Brain microvascular endothelial cell (primary cell): Measurements from ENCODE around the gene OR12D2.
"Not testable (repeated sequence)": the region's sequence is repeated elsewhere in the genome, so short reads cannot be mapped to it uniquely, and the experiment has no call there.

Source experiments
- DNase-seq: peaks from one replicate; pipeline ENCODE4 v3.0.0-alpha.2; 2020
- H3K27ac ChIP-seq: fragments of 250-450 bp; sonication (Bioruptor Pico); 2 replicates; pipeline ENCODE4 v1.5.1; 2020; ENCODE audit warnings: mild to moderate bottlenecking, moderate library complexity
- H3K27me3 ChIP-seq: fragments of 250-450 bp; sonication (Bioruptor Pico); replicated peaks from 2 replicates; pipeline ENCODE4 v1.5.1; 2020; ENCODE audit warnings: mild to moderate bottlenecking
- H3K36me3 ChIP-seq: fragments of 250-450 bp; sonication (Bioruptor Pico); replicated peaks from 2 replicates; pipeline ENCODE4 v1.5.1; 2020; ENCODE audit warnings: mild to moderate bottlenecking
- H3K4me3 ChIP-seq: 2 replicates; pipeline ENCODE4 v1.5.1; 2011; ENCODE audit warnings: low read depth, mild to moderate bottlenecking, control low read depth, low read length, moderate library complexity
- in situ Hi-C: cut with HindIII; loops from 2 replicates; pipeline ENCODE4 v1.10.0; 2017; ENCODE audit warnings: low sequenced_read_pairs, low pct_ligation_motif_present
- TF ChIP-seq, protein P1 (sequence below): IDR thresholded peaks from 2 replicates; pipeline ENCODE4 v1.5.1; 2011; ENCODE audit warnings: low read depth, mild to moderate bottlenecking, moderate library complexity, low read length, control low read depth, inconsistent platforms; ENCODE audit errors: missing control alignments

OR12D2 gene

GRCh38 chr6:29442719-29443118, 47.3 kb downstream of the OR12D2 start:
- no peak for DNase-seq
- Histone ChIP-seq H3K27ac (no peak overlapping the region), H3K4me3 (no peak overlapping the region), H3K36me3 (no peaks in the 10 kb centered on the region), H3K27me3 (no peaks in the 10 kb centered on the region)
- in situ Hi-C loops: no loop called here
- TF ChIP-seq, protein P1, sequence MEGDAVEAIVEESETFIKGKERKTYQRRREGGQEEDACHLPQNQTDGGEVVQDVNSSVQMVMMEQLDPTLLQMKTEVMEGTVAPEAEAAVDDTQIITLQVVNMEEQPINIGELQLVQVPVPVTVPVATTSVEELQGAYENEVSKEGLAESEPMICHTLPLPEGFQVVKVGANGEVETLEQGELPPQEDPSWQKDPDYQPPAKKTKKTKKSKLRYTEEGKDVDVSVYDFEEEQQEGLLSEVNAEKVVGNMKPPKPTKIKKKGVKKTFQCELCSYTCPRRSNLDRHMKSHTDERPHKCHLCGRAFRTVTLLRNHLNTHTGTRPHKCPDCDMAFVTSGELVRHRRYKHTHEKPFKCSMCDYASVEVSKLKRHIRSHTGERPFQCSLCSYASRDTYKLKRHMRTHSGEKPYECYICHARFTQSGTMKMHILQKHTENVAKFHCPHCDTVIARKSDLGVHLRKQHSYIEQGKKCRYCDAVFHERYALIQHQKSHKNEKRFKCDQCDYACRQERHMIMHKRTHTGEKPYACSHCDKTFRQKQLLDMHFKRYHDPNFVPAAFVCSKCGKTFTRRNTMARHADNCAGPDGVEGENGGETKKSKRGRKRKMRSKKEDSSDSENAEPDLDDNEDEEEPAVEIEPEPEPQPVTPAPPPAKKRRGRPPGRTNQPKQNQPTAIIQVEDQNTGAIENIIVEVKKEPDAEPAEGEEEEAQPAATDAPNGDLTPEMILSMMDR: no peak

DNA sequence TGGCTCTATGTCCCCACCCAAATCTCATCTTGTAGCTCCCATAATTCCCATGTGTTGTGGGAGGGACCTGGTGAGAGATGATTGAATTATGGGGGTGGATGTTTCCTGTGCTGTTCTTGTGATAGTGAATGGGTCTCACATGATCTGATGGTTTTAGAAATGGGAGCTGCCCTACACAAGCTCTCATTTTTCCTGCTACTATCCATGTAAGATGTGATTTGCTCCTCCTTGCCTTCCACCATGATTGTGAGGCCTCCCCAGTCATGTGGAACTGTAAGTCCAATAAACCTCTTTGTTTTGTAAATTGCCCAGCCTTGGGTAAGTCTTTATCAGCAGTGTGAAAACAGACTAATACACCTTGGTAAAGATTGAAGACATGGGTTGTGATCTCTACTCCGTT, 48.6 kb downstream of the OR12D2 start:
- H3K4me3 ChIP-seq, H3K27ac ChIP-seq, H3K27me3 ChIP-seq, in situ Hi-C loops, DNase-seq, H3K36me3 ChIP-seq: not testable (repeated sequence)
